Panc1 (cell line): ENCODE results near the gene RCCD1.

Experiments
- POLR2AphosphoS5 ChIP-seq: IDR thresholded peaks from 2 replicates; pipeline ENCODE4 v1.6.1; 2012; ENCODE audit warnings: mild to moderate bottlenecking, low read depth, low read length, moderate library complexity
- SIN3A ChIP-seq: IDR thresholded peaks from 2 replicates; pipeline ENCODE4 v1.6.1; 2012; ENCODE audit warnings: low read depth, mild to moderate bottlenecking, low read length, moderate library complexity, borderline replicate concordance; ENCODE audit not compliant: insufficient read depth
- TF ChIP-seq, protein P1 (sequence below): fragments of 450-650 bp; IDR thresholded peaks from 2 replicates; pipeline ENCODE4 v1.5.1; 2017; ENCODE audit warnings: mild to moderate bottlenecking
- TF ChIP-seq, protein P2 (sequence below), 2 experiments: IDR thresholded peaks; 2 replicates each; pipeline ENCODE4 v1.6.1; 2011 to 2012; ENCODE audit warnings: low read depth in 2 of 2, control low read depth in 1 of 2, low read length in 1 of 2, mild to moderate bottlenecking in 1 of 2, moderate library complexity in 1 of 2; ENCODE audit not compliant: insufficient read depth in 1 of 2

DNA sequence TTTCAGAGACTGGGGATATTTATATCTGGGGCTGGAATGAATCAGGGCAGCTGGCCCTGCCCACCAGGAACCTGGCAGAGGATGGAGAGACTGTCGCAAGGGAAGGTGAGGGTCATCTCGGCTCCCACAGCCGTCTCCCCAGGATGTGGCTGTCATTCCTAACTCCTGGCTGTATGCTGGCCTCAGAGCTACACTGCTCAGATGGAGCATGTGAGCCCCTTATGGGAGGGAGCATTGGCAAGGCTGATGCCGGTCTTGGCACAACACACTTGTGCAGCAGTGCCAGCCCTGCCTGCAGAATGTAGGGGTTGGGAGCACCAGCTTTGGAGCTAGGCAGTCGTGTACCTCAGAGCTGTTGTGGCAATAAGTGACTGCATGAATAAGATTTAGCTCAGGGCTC lies 5.2 kb downstream of the RCCD1 start:
- TF ChIP-seq, protein P1, sequence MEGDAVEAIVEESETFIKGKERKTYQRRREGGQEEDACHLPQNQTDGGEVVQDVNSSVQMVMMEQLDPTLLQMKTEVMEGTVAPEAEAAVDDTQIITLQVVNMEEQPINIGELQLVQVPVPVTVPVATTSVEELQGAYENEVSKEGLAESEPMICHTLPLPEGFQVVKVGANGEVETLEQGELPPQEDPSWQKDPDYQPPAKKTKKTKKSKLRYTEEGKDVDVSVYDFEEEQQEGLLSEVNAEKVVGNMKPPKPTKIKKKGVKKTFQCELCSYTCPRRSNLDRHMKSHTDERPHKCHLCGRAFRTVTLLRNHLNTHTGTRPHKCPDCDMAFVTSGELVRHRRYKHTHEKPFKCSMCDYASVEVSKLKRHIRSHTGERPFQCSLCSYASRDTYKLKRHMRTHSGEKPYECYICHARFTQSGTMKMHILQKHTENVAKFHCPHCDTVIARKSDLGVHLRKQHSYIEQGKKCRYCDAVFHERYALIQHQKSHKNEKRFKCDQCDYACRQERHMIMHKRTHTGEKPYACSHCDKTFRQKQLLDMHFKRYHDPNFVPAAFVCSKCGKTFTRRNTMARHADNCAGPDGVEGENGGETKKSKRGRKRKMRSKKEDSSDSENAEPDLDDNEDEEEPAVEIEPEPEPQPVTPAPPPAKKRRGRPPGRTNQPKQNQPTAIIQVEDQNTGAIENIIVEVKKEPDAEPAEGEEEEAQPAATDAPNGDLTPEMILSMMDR: no peak
- TF ChIP-seq SIN3A (no peak), POLR2AphosphoS5 (no peak)
- TF ChIP-seq, protein P2, sequence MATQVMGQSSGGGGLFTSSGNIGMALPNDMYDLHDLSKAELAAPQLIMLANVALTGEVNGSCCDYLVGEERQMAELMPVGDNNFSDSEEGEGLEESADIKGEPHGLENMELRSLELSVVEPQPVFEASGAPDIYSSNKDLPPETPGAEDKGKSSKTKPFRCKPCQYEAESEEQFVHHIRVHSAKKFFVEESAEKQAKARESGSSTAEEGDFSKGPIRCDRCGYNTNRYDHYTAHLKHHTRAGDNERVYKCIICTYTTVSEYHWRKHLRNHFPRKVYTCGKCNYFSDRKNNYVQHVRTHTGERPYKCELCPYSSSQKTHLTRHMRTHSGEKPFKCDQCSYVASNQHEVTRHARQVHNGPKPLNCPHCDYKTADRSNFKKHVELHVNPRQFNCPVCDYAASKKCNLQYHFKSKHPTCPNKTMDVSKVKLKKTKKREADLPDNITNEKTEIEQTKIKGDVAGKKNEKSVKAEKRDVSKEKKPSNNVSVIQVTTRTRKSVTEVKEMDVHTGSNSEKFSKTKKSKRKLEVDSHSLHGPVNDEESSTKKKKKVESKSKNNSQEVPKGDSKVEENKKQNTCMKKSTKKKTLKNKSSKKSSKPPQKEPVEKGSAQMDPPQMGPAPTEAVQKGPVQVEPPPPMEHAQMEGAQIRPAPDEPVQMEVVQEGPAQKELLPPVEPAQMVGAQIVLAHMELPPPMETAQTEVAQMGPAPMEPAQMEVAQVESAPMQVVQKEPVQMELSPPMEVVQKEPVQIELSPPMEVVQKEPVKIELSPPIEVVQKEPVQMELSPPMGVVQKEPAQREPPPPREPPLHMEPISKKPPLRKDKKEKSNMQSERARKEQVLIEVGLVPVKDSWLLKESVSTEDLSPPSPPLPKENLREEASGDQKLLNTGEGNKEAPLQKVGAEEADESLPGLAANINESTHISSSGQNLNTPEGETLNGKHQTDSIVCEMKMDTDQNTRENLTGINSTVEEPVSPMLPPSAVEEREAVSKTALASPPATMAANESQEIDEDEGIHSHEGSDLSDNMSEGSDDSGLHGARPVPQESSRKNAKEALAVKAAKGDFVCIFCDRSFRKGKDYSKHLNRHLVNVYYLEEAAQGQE (IDR thresholded peaks at IDR 0.05; ENCODE audit: insufficient read depth in 1 of 2, low read depth in 2 of 2, low read length in 1 of 2): no peak
